ENCODE results near the gene PRKCA.
"Not testable (repeated sequence)": the region's sequence is repeated elsewhere in the genome, so short reads cannot be mapped to it uniquely, and the experiment has no call there.

Gene PRKCA

DNA sequence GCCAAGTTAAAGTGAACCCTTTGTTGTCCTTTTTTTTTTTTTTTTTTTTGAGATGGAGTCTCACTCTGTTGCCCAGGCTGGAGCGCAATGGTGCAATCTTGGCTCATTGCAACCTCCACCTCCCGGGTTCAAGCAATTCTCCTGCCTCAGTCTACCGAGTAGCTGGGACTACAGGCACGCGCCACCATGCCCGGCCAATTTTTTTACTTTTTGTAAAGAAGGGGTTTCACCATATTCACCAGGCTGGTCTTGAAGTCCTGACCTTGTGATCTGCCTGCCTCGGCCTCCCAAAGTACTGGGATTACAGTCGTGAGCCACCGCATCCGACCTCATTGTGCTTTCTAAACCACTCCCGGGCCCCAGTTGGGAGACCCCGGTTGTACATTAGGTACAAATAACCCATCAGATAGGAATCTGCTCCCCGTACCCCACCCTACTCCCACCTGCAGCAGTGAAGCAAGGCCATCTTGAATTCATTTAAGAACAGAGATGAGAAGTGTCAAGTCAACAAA, 410.7 kb downstream of the PRKCA start:
- not testable (repeated sequence) for DNase-seq (ENCODE audit: low read depth, low spot score)

- DNase-seq (ENCODE audit: low read depth, low spot score), result no peak
Observed at GRCh38 chr17:66713533-66714042, 411.2 kb downstream of the PRKCA start.

GRCh38 chr17:66714046-66715023, 411.9 kb downstream of the PRKCA start:
- no peak for DNase-seq (ENCODE audit: low read depth, low spot score)

DNA sequence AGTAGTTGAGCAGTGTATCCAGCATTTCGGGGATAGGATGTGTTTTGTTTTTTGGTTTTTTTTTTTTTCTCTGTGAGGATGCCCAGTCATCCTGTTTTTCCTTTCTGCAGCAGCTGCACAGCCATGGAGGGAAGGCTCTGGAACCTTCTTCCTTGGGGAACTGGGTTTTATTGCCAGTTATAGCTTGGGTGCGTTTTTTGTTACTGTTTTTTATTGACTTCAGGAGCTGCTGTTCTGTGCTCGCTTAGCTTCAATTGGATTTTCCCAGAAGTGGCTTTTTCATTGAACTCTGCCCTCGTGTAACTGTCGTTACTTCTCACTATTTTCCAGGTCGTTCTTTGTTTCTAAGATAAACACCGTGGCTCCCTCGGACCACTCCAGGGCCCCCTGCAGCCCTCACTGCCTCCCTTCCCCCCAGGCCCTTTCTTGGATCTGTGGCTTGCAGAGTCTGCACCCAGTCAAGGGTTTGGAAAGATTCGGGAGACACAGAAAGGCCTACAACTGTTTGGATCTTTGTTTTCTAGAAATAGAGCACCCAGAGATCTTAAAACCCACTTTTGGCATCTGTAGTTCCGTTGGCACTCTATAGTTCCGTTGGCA, 412.8 kb downstream of the PRKCA start:
- no peak for DNase-seq (ENCODE audit: low read depth, low spot score)

- no peak for DNase-seq (ENCODE audit: low read depth, low spot score)
Observed at GRCh38 chr17:66715745-66716156, 413.3 kb downstream of the PRKCA start.

DNA sequence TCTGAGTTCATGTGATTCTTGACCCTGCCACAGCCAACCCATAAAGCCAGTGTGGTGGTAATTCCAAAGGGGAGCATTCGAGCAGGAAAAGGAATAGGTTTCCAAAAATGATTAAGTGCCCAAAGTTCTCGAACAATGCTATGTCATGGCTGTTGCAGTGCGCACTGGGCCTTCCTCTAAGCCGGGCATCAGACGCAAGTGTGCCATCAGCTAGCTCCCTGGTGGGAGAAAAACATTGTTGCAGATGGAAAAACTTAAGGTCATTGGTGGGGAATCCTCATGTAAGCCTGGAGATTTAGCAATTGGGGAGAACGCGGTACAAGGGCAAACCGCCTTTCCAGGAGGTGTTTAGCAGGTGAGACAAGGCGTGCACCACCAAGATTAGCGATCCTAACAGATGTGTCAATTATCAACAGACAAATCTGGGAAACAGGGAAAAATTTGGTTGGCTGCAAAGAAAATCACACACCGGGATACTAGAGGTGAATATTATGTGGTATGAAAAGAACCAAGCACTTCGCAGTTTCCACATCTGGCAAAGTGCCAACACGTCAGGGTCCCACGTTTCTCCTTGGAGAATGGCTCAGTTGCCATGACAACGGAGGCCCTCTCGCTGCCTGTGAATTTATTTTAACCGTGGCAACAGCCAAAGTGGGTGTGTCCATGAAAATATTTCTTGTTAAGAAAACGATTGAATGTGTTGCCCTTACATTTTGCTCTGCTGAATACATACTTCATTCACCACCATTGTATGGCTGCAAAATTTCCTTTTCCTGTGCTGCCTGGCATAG, 414.0 kb downstream of the PRKCA start:
- DNase-seq (ENCODE audit: low read depth, low spot score), result no peak

DNA sequence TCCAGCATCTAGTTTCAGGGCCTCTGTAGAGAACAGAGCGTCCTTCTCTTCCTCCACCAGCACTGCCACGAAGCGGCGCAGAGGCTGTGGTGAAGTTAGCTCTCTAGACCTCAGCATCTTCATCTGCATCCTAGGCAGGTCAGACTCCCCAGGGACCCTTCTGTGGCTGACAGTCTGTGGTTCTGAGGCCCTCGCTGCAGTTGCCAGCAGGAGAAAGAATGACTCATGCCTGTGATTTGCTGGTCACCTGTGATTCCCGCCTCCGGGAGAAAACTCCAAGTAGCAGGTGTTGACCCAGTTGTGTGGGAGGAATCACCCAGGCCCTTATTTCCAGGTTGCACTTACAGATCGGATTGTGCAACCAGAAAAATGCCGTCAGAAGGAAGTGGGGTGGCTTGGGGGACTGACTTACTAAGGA, 415.2 kb downstream of the PRKCA start:
- no peak for DNase-seq (ENCODE audit: low read depth, low spot score)

DNA sequence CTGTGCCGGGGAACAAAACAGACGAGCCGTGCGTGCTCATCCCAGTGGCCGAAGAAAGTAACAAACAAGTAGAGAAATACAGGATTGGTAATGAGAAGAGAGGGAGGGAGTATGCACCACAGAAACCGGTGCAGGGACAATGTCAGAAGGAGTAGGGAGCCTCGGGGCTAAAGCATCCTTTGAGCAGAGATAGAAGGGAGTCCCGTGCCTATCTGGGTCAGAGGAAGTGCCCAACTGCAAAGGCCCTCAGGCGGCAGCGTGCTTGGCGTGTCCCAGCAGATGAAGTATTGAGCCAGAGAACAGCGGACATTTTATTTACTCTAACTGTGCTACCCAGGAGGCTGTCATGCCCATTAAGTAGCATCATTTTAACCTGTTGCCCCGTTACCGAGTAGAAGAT, 417.6 kb downstream of the PRKCA start:
- no peak for DNase-seq (ENCODE audit: low read depth, low spot score)

GRCh38 chr17:66720567-66720966, 418.2 kb downstream of the PRKCA start:
- no peak for DNase-seq (ENCODE audit: low read depth, low spot score)

GRCh38 chr17:66722341-66722740, 419.9 kb downstream of the PRKCA start:
- no peak for DNase-seq (ENCODE audit: low read depth, low spot score)

DNA sequence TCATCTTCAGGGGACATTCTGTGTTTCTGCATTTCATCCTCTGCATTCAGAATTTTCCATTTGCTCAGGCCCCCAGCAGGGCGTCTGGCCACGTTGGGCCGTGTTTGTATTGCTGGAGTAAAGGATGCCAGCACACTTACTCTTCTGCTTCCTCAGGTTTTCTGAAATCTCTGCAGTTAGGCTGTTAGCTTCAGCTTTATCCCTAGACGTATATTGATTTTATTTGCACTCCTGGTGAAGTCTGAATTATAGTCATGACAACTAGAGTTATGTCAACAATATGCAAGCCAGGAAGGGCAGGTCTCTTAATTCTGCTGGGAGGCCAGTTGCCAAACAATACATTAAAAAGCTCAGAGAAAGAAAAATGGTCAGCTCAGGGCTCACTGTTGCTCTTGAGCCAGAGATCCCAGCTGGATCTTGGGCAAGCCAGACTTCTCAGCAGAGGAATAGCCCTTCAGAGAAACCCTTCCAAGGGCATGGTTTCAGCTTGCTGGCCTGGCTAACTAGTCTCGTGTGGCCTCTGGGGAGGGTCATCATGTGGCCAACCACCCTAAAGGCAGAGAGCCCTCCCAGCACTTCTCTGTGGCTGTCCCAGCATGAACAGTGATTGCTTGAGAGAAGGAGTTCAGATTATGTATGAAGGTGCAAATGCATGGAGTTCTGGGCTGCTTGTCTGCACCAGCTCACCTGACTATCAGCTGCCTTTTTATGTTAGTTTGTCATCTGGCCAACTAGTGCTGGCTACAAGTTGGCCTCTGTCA, 422.3 kb downstream of the PRKCA start:
- DNase-seq (ENCODE audit: low read depth, low spot score), result peak; percentile 71

GRCh38 chr17:66725438-66725837, 423.0 kb downstream of the PRKCA start:
- DNase-seq (ENCODE audit: low read depth, low spot score), result not testable (repeated sequence)

- no peak for DNase-seq (ENCODE audit: low read depth, low spot score)
Observed at GRCh38 chr17:66725956-66726355, 423.5 kb downstream of the PRKCA start.

GRCh38 chr17:66726371-66726770, 424.0 kb downstream of the PRKCA start:
- DNase-seq (ENCODE audit: low read depth, low spot score), result no peak

DNA sequence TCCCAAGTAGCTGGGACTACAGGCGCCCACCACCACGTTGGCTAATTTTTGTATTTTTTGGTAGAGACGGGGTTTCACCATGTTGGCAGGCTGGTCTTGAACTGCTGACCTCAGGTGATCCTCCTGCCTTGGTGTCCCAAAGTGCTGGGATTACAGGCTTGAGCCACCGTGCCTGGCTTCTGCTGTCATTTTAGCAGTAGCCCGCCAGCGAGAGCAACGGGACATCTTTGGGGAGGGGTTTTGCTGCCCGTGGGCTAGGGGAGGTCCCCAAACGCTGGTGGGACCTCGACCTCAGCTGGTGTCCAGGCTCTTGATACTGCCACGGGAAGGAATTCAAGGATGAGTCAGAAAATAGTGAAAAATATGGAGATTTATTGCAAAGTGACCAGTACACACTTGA, 424.4 kb downstream of the PRKCA start:
- no peak for DNase-seq (ENCODE audit: low read depth, low spot score)

DNA sequence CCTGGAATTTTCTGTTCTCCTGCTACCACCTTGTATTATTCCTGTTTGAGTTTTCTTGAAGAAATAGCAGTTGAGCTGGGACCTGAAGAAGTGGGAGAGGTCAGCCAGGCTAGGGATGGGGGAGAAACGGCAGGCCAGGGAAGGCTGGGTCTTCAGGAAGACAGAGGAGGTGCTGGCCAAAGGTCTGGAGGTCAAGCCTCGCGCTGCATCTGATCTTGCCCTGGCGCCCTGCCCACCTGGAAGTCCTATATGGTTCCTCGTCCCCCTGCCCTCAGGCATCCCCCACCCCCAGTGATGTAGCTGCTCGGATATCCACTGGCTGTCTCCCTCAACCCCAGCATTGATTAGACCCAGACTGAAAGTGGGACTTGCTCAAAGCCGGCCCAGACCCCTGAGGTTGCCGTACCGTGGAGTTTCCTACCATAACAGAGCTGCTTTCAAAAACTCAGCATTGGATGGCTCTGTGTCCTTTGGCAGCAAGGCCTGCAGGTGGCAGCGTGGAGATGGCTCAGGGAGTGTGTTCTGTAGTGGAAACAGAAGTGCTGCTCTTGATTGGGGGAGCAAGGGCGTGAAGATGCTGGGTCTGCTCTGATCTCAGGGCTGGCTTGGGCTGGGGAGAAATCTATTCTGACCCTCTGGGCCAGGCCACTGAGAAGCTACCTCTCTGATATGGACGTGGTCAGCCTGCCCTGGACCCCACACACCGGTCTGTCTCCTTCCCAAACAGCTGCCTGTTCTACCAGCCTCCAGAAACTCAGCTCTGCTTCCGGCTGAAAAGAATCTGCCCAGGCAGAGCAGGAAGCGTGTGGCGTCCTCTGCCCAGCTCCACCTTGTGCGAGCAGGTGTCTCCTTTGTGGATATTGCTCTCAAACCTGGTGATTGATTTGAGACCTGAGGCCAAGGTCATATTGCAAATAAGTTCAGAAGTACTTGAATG, 425.5 kb downstream of the PRKCA start:
- DNase-seq (ENCODE audit: low read depth, low spot score), result no peak

GRCh38 chr17:66730461-66730923, 428.1 kb downstream of the PRKCA start:
- DNase-seq (ENCODE audit: low read depth, low spot score), result no peak

DNA sequence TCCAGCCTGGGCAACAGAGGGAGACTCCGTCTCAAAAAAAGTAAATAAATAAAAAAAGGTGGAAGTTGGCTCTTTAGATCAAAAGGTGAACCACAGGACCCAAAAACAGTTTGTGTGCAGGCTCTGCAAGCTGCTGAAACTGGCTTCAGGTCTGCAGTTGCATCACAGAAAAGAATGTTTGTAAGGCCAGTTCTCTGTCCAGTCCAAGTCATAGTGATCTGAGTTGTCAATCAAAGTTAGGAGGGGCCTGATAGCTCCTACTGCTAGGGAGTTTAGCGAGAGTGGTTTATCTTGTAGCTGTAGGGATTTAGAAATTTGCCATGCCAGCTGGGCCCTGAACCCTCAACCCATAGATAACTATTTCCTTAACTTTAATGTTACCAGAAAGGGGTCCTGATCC, 431.3 kb downstream of the PRKCA start:
- no peak for DNase-seq (ENCODE audit: low read depth, low spot score)

DNA sequence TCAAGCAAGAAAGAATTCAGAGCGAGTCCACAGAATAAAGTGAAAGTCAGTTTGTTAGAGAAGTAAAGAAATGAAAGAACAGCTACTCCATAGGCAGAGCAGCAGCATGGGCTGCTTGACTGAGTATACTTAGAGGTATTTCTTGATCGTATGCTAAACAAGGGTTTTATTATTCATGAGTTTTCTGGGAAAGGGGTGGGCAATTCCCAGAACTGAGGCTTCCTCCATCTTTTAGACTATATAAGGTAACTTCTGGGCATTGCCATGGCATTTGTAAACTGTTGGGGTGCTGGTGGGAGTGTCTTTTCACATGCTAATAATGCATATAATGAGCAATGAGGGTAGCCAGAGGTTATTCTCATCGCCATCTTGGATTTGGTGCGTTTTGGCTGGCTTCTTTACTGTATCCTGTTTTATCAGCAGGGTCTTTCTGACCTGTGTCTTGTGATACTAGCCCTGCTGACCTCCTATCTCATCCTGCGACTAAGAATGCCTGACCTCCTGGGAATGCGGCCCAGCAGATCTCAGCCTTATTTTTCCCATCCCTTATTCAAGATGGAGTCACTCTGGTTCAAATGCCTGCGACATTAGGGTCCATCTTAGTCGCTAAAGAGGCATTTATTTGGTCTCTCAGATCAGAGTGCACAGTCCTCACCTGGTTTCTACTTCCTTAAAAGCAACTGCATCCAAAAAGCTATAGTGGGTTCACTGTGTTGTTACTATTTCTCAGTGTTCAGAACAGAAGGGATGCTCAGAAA, 432.0 kb downstream of the PRKCA start:
- no peak for DNase-seq (ENCODE audit: low read depth, low spot score)
